GM12878 (cell line): ENCODE results near the gene TBX5. TPM values are rescaled to one million over a fixed set of nuclear protein-coding genes. Genes with fewer than 3 reads are reported as not detected.

Experiments
- ATAC-seq: fragments of 200-7000 bp; cut with Tn5 transposase; 3 replicates; pipeline ENCODE4 v1.9.1; 2020; ENCODE audit warnings: mild to moderate bottlenecking, moderate library complexity
- BruUV-seq: library from RNA; stranded (reverse); fragments of 400-500 nt; replicated peaks from 2 replicates; lab custom pipeline; 2021; lab: Mats Ljungman, UMichigan
- CTCF ChIA-PET: fragments of 300-600 bp; sonication (Branson Sonifier 250); formaldehyde crosslinking; extraction: SDS; loops from one replicate; lab custom pipeline; 2021; ENCODE audit warnings: inconsistent platforms; lab: Yijun Ruan, JAX
- POLR2A ChIA-PET: fragments of 350-600 bp; formaldehyde crosslinking; extraction: SDS; loops from one replicate; lab custom pipeline; 2021; ENCODE audit warnings: inconsistent platforms; lab: Charles Lee
- RAD21 ChIA-PET: fragments of 300-600 bp; sonication (Branson Sonifier 250); formaldehyde crosslinking; loops from one replicate; lab custom pipeline; 2023; ENCODE audit warnings: antibody characterized with exemption; ENCODE audit not compliant: unreplicated experiment; lab: Charles Lee
- SMC1A ChIA-PET: fragments of 300-600 bp; sonication (Branson Sonifier 250); formaldehyde crosslinking; loops from one replicate; lab custom pipeline; 2023; ENCODE audit not compliant: unreplicated experiment, uncharacterized antibody; lab: Charles Lee
- DNase-seq: peaks from one replicate; pipeline ENCODE4 v3.0.0-alpha.2; 2011; ENCODE audit warnings: low read depth, low spot score
- FAIRE-seq: peaks from 3 replicates; lab custom pipeline; 2011; peaks lifted over from hg19 to GRCh38; lab: Jason Lieb, UNC
- H2AFZ ChIP-seq: 2 replicates; pipeline ENCODE4 v1.6.0; 2011; ENCODE audit warnings: low read depth, low read length, control low read depth; ENCODE audit not compliant: control insufficient read depth
- H3K27ac ChIP-seq: 2 replicates; pipeline ENCODE4 v1.5.1; 2011; ENCODE audit warnings: control low read depth; ENCODE audit not compliant: control insufficient read depth, insufficient read depth
- H3K27me3 ChIP-seq, 2 experiments: replicated peaks in 1 of 2; 2 replicates each; pipeline versions ENCODE4 v1.6.0 to v1.6.1; 2011; ENCODE audit warnings: low read length in 1 of 2; ENCODE audit not compliant: control insufficient read depth in 2 of 2, insufficient read depth in 2 of 2
- H3K36me3 ChIP-seq, 2 experiments: 2 replicates each; pipeline ENCODE4 v1.5.1; 2011; ENCODE audit warnings: low read length in 1 of 2; ENCODE audit not compliant: control insufficient read depth in 2 of 2, insufficient read depth in 2 of 2
- H3K4me1 ChIP-seq: 2 replicates; pipeline ENCODE4 v1.6.1; 2011; ENCODE audit warnings: mild to moderate bottlenecking, low read length, moderate library complexity, mixed read lengths; ENCODE audit not compliant: control insufficient read depth, insufficient read depth
- H3K4me2 ChIP-seq: 2 replicates; pipeline ENCODE4 v1.6.0; 2011; ENCODE audit warnings: control low read depth; ENCODE audit not compliant: control insufficient read depth, insufficient read depth
- H3K4me3 ChIP-seq: fragments of 200-600 bp; sonication (generic); 2 replicates; pipeline ENCODE4 v1.5.1; 2016
- H3K79me2 ChIP-seq: 2 replicates; pipeline ENCODE4 v1.6.0; 2011; ENCODE audit warnings: low read length; ENCODE audit not compliant: control insufficient read depth, insufficient read depth
- H3K9ac ChIP-seq: 2 replicates; pipeline ENCODE4 v1.8.0; 2011; ENCODE audit warnings: low read length, control low read depth, mixed read lengths; ENCODE audit not compliant: control insufficient read depth, insufficient read depth
- H3K9me3 ChIP-seq: replicated peaks from 3 replicates; pipeline ENCODE4 v1.5.1; 2011; ENCODE audit warnings: mild to moderate bottlenecking, low read length; ENCODE audit not compliant: control insufficient read depth, insufficient read depth
- H4K20me1 ChIP-seq: 2 replicates; pipeline ENCODE4 v1.6.0; 2011; ENCODE audit not compliant: control insufficient read depth, insufficient read depth
- CBX5 ChIP-seq: sonication (generic); IDR thresholded peaks from 2 replicates; pipeline ENCODE4 v1.6.1; 2016; ENCODE audit warnings: low read depth, moderate library complexity, mild to moderate bottlenecking, inconsistent platforms
- CHD1 ChIP-seq: IDR thresholded peaks from 2 replicates; pipeline ENCODE4 v1.6.1; 2012; ENCODE audit warnings: low read depth, low read length, improper control_type of control experiment
- KAT2A ChIP-seq: conservative IDR thresholded peaks from 2 replicates; pipeline ENCODE4 v1.6.1; 2011; ENCODE audit warnings: low read depth, low read length; ENCODE audit not compliant: control insufficient read depth
- PAX5 ChIP-seq: IDR thresholded peaks from 2 replicates; pipeline ENCODE4 v1.6.1; 2011; ENCODE audit warnings: low read depth, low read length, borderline replicate concordance
- RAD21 ChIP-seq: IDR thresholded peaks from 2 replicates; pipeline ENCODE4 v1.6.1; 2011; ENCODE audit warnings: mild to moderate bottlenecking, low read depth, low read length, moderate library complexity; ENCODE audit not compliant: insufficient read depth
- RBBP5 ChIP-seq: fragments of 200-600 bp; sonication (generic); conservative IDR thresholded peaks from 2 replicates; pipeline ENCODE4 v1.6.1; 2016
- RFX5 ChIP-seq: IDR thresholded peaks from 2 replicates; pipeline ENCODE4 v1.6.1; 2011; ENCODE audit warnings: low read depth, low read length, improper control_type of control experiment
- SRF ChIP-seq, 2 experiments: IDR thresholded peaks; 2 replicates each; pipeline ENCODE4 v1.6.1; 2011; ENCODE audit warnings: low read depth in 2 of 2, low read length in 2 of 2, mild to moderate bottlenecking in 1 of 2, moderate library complexity in 1 of 2
- WGBS: methylation state at CpG from one replicate; pipeline ENCODE4 v1.1.6; 2016; ENCODE audit warnings: low lambda C conversion rate; ENCODE audit not compliant: insufficient replicate concordance, insufficient coverage; ENCODE audit errors: missing lambda C conversion rate; 5-methylcytosine and 5-hydroxymethylcytosine counted together
- in situ Hi-C: fragments of 300-500 bp; cut with MboI; formaldehyde crosslinking; loops from 9 replicates; pipeline ENCODE4 v1.14.3; 2018; ENCODE audit warnings: mixed read lengths
- intact Hi-C: fragments of 100-400 bp; cut with micrococcal nuclease; formaldehyde crosslinking; loops from one replicate; pipeline ENCODE4 v1.14.2; 2022; ENCODE audit not compliant: unreplicated experiment
- polyA plus RNA-seq, 11 experiments: library from polyadenylated mRNA; depleted of rRNA in 4 of 11; unstranded in 6 of 11; stranded (reverse) in 5 of 11; fragments of >200 nt; fragmentation: Nextera tagmentation in 4 of 11; fragmentation: Illumina TruSeq in 1 of 11; extraction: Ambion mirVana in 4 of 11; extraction: Trizol in 1 of 11; gene quantifications; 1 replicate in 1 of 11; 2 replicates in 10 of 11; pipeline versions ENCODE4 v1.2.1 to v1.2.3, GENCODE V29; 2011 to 2016; ENCODE audit warnings: inconsistent platforms in 2 of 11, missing spikeins in 2 of 11, low read depth in 1 of 11
- total RNA-seq, 4 experiments: library from RNA; depleted of rRNA in 3 of 4; stranded (reverse); fragments of >200 nt in 3 of 4; fragmentation: Illumina TruSeq in 1 of 4; extraction: Trizol in 1 of 4; gene quantifications; 2 replicates each; pipeline versions ENCODE4 v1.2.1 to v1.2.3, GENCODE V29; 2013 to 2021
- TF ChIP-seq, protein P1 (sequence below): IDR thresholded peaks from 2 replicates; pipeline ENCODE4 v1.6.1; 2011; ENCODE audit warnings: borderline replicate concordance, low read depth, mild to moderate bottlenecking, moderate library complexity, low read length; ENCODE audit not compliant: insufficient read depth, poor library complexity, severe bottlenecking
- TF ChIP-seq, protein P2 (sequence below): fragments of 450-650 bp; IDR thresholded peaks from 2 replicates; pipeline ENCODE4 v1.6.1; 2017; ENCODE audit warnings: antibody characterized with exemption, mild to moderate bottlenecking, moderate library complexity
- TF ChIP-seq, protein P3 (sequence below): IDR thresholded peaks from 2 replicates; pipeline ENCODE4 v1.6.1; 2012; ENCODE audit warnings: low read depth, low read length, improper control_type of control experiment
- TF ChIP-seq, protein P4 (sequence below): fragments of 450-650 bp; conservative IDR thresholded peaks from 2 replicates; pipeline ENCODE4 v1.6.1; 2017; ENCODE audit warnings: mild to moderate bottlenecking, moderate library complexity
- TF ChIP-seq, protein P5 (sequence below), 3 experiments: IDR thresholded peaks in 2 of 3; conservative IDR thresholded peaks in 1 of 3; 2 replicates each; pipeline ENCODE4 v1.5.1; 2011; ENCODE audit warnings: low read depth in 3 of 3, low read length in 3 of 3, mild to moderate bottlenecking in 3 of 3, control low read depth in 2 of 3, moderate library complexity in 2 of 3, inconsistent platforms in 1 of 3, mixed read lengths in 1 of 3; ENCODE audit not compliant: control insufficient read depth in 2 of 3, insufficient read depth in 1 of 3; ENCODE audit errors: extremely low read depth in 1 of 3

The TBX5 gene
- total and polyA plus RNA-seq, 10 of the 15 experiments (the other 5 are each of a cell fraction or from before 2014, with no cell fraction given): 0.04 TPM; not detected in 9

DNA sequence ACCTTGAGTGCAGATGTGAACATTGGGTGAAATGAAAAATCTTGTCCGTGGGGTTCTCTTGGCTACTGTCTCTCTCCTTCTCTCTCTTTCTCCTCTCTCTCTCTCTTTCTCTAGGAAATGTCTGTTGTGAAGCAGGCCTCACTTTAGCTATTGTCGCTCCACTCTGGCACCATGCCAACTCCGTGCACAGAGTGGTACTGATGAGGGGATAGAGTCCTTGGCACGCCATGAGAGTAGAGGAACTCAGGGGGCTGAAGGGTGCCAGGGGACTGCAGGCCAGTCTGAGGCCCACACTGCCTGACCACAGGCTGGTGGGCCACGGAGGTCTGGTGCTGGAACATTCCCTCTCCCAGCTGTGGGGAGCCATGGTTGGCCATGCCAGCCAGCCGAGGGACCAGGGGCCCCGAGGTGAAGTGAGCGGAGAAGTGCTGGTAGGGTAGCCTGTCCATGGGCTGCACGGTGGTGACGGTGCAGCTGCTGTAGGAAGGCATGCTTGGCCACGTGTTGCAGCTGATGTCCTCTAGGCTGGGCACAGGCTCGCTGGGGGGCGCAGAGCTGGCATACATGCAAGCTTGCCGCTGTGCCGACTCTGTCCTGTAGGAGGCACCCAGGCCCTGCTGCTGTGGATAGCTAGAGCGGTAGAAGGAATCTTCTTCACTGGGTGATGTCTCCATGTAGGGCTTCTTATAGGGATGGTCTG is 50.4 kb downstream of the TBX5 start:
- RAD21 ChIA-PET: no interaction called here
- WGBS: 16% methylated on average over 16 of the region's 16 CpGs
- TF ChIP-seq, protein P1, sequence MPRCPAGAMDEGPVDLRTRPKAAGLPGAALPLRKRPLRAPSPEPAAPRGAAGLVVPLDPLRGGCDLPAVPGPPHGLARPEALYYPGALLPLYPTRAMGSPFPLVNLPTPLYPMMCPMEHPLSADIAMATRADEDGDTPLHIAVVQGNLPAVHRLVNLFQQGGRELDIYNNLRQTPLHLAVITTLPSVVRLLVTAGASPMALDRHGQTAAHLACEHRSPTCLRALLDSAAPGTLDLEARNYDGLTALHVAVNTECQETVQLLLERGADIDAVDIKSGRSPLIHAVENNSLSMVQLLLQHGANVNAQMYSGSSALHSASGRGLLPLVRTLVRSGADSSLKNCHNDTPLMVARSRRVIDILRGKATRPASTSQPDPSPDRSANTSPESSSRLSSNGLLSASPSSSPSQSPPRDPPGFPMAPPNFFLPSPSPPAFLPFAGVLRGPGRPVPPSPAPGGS: no peak
- TF ChIP-seq PAX5: no peak
- no peak for TF ChIP-seq KAT2A
- no peak for TF ChIP-seq RBBP5
- peak; percentile 14; the same call in 1 of the 2 replicates for TF ChIP-seq RAD21
- no peak for TF ChIP-seq RFX5
- TF ChIP-seq CHD1: no peak
- TF ChIP-seq, protein P2, sequence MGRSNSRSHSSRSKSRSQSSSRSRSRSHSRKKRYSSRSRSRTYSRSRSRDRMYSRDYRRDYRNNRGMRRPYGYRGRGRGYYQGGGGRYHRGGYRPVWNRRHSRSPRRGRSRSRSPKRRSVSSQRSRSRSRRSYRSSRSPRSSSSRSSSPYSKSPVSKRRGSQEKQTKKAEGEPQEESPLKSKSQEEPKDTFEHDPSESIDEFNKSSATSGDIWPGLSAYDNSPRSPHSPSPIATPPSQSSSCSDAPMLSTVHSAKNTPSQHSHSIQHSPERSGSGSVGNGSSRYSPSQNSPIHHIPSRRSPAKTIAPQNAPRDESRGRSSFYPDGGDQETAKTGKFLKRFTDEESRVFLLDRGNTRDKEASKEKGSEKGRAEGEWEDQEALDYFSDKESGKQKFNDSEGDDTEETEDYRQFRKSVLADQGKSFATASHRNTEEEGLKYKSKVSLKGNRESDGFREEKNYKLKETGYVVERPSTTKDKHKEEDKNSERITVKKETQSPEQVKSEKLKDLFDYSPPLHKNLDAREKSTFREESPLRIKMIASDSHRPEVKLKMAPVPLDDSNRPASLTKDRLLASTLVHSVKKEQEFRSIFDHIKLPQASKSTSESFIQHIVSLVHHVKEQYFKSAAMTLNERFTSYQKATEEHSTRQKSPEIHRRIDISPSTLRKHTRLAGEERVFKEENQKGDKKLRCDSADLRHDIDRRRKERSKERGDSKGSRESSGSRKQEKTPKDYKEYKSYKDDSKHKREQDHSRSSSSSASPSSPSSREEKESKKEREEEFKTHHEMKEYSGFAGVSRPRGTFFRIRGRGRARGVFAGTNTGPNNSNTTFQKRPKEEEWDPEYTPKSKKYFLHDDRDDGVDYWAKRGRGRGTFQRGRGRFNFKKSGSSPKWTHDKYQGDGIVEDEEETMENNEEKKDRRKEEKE: no peak
- TF ChIP-seq, protein P3, sequence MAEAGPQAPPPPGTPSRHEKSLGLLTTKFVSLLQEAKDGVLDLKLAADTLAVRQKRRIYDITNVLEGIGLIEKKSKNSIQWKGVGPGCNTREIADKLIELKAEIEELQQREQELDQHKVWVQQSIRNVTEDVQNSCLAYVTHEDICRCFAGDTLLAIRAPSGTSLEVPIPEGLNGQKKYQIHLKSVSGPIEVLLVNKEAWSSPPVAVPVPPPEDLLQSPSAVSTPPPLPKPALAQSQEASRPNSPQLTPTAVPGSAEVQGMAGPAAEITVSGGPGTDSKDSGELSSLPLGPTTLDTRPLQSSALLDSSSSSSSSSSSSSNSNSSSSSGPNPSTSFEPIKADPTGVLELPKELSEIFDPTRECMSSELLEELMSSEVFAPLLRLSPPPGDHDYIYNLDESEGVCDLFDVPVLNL: no peak
- TF ChIP-seq, protein P4, sequence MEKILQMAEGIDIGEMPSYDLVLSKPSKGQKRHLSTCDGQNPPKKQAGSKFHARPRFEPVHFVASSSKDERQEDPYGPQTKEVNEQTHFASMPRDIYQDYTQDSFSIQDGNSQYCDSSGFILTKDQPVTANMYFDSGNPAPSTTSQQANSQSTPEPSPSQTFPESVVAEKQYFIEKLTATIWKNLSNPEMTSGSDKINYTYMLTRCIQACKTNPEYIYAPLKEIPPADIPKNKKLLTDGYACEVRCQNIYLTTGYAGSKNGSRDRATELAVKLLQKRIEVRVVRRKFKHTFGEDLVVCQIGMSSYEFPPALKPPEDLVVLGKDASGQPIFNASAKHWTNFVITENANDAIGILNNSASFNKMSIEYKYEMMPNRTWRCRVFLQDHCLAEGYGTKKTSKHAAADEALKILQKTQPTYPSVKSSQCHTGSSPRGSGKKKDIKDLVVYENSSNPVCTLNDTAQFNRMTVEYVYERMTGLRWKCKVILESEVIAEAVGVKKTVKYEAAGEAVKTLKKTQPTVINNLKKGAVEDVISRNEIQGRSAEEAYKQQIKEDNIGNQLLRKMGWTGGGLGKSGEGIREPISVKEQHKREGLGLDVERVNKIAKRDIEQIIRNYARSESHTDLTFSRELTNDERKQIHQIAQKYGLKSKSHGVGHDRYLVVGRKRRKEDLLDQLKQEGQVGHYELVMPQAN: no peak
- no peak for TF ChIP-seq CBX5
- TF ChIP-seq, protein P5, sequence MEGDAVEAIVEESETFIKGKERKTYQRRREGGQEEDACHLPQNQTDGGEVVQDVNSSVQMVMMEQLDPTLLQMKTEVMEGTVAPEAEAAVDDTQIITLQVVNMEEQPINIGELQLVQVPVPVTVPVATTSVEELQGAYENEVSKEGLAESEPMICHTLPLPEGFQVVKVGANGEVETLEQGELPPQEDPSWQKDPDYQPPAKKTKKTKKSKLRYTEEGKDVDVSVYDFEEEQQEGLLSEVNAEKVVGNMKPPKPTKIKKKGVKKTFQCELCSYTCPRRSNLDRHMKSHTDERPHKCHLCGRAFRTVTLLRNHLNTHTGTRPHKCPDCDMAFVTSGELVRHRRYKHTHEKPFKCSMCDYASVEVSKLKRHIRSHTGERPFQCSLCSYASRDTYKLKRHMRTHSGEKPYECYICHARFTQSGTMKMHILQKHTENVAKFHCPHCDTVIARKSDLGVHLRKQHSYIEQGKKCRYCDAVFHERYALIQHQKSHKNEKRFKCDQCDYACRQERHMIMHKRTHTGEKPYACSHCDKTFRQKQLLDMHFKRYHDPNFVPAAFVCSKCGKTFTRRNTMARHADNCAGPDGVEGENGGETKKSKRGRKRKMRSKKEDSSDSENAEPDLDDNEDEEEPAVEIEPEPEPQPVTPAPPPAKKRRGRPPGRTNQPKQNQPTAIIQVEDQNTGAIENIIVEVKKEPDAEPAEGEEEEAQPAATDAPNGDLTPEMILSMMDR (IDR thresholded peaks at IDR 0.05 in 2 of 3, conservative IDR thresholded peaks at IDR 0.05 in 1 of 3; ENCODE audit: control insufficient read depth in 2 of 3, extremely low read depth in 1 of 3, insufficient read depth in 1 of 3, low read depth in 3 of 3, low read length in 3 of 3): peak in 1 of 3 experiments; percentile 13; a peak in 1 of 6 replicates
- TF ChIP-seq SRF (IDR thresholded peaks at IDR 0.05; ENCODE audit: low read depth in 2 of 2, low read length in 2 of 2): no peak

More for the DNA sequence above, 50.4 kb downstream of the TBX5 start:
- Histone ChIP-seq H3K9me3 (no peaks in the 10 kb centered on the region), H3K4me2 (no peak overlapping the region), H3K27me3 (no peaks in the 10 kb centered on the region), H3K79me2 (no peaks in the 10 kb centered on the region), H3K4me3 (no peak overlapping the region), H2AFZ (no peak overlapping the region), H3K27ac (no peak overlapping the region), H3K4me1 (no peaks in the 10 kb centered on the region), H3K36me3 (no peaks in the 10 kb centered on the region), H4K20me1 (no peaks in the 10 kb centered on the region), H3K9ac (no peak overlapping the region)
- ATAC-seq: peak; percentile 34; the same call in 1 of the 3 replicates
- in situ Hi-C loops (no loop called here), intact Hi-C loops (no loop called here)
- BruUV-seq: no TSS peak
- no peak for DNase-seq
- ChIA-PET SMC1A (no interaction called here), CTCF (interaction anchor here (0.7 kb wide), 1 partner anchor 1864 kb away, joined by 3 read pairs; no protein-coding TSS in a partner anchor), POLR2A (no interaction called here)
- no peak for FAIRE-seq
